Fibroblast of the aortic adventitia (primary cell): ENCODE data around the gene HMCN2. TPM values are rescaled to one million over a fixed set of nuclear protein-coding genes. Genes with fewer than 3 reads are reported as not detected.

ENCODE experiments used
- DNase-seq: peaks from one replicate; pipeline ENCODE4 v3.0.0-alpha.2; 2010; ENCODE audit warnings: low read depth
- H3K4me3 ChIP-seq: 2 replicates; pipeline ENCODE4 v1.5.1; 2011; ENCODE audit warnings: low read depth, mild to moderate bottlenecking, control low read depth, low read length, moderate library complexity
- total RNA-seq: library from RNA; depleted of rRNA; stranded (reverse); fragments of >200 nt; gene quantifications from 2 replicates; pipeline ENCODE4 v1.2.3, GENCODE V29; 2012; ENCODE audit warnings: low replicate concordance
- TF ChIP-seq, protein P1 (sequence below): IDR thresholded peaks from 2 replicates; pipeline ENCODE4 v1.5.1; 2011; ENCODE audit warnings: mild to moderate bottlenecking, low read length, control low read depth, inconsistent platforms; ENCODE audit not compliant: insufficient read depth

HMCN2 gene
- total RNA-seq, 1 donor: not detected

DNA sequence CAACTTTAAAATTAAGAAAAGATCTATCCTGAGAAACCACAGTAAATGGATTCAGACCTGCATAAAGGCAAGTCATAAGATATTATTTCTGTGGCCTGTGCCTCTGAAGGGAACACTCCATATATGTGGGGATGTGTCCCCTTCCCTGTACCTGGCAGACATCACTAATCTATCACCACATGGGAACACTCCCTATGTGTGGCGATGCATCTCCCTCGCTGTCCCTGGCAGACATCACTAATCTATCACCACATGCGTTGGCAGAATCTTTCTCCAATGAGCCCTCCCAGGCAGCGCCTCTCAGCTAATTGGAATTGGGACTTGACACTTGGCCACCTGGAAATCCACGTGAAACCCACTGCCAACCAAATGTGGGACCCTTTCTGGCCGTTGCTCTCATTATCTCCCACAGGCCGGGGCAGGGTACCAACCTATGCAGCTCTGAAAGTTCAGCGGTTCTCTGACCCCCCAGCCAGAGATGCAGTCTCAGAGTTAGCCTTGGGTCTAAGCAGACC lies 154.0 kb downstream of the HMCN2 start:
- no peak for DNase-seq
- TF ChIP-seq, protein P1, sequence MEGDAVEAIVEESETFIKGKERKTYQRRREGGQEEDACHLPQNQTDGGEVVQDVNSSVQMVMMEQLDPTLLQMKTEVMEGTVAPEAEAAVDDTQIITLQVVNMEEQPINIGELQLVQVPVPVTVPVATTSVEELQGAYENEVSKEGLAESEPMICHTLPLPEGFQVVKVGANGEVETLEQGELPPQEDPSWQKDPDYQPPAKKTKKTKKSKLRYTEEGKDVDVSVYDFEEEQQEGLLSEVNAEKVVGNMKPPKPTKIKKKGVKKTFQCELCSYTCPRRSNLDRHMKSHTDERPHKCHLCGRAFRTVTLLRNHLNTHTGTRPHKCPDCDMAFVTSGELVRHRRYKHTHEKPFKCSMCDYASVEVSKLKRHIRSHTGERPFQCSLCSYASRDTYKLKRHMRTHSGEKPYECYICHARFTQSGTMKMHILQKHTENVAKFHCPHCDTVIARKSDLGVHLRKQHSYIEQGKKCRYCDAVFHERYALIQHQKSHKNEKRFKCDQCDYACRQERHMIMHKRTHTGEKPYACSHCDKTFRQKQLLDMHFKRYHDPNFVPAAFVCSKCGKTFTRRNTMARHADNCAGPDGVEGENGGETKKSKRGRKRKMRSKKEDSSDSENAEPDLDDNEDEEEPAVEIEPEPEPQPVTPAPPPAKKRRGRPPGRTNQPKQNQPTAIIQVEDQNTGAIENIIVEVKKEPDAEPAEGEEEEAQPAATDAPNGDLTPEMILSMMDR: no peak
- no peak overlapping the region for H3K4me3 ChIP-seq

DNA sequence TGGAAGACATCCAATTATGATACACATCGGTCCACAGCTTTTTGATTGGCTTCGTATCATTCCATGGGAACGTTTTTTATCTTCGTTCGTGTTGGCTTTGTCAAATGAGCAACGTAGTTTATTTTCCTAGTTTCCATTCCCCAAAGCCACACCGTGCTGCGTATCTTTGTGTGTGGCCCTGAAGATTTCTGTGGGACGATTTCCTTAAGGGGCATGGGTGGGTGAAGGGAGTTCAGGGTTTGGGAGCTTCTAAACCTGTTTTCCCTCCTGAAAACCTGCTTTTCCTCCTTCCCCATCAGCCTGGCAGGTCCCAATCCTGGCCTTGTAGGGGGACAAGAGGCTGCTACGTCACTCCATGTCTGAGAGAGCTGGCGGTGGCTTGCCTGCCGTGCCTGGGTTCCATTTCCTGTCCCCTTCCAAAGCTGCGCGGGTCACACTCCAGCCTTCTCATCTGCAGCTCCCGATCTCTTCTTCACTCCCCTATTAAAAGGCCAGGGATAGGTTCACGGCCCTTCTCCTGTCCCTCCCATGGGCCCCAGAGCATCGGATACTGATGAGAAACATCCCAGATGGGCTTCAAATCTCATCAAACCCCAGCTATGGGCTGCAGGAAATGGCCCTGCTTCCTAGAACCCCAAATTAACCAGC lies 155.7 kb downstream of the HMCN2 start:
- TF ChIP-seq, protein P1: no peak
- no peak for DNase-seq
- no peak overlapping the region for H3K4me3 ChIP-seq

DNA sequence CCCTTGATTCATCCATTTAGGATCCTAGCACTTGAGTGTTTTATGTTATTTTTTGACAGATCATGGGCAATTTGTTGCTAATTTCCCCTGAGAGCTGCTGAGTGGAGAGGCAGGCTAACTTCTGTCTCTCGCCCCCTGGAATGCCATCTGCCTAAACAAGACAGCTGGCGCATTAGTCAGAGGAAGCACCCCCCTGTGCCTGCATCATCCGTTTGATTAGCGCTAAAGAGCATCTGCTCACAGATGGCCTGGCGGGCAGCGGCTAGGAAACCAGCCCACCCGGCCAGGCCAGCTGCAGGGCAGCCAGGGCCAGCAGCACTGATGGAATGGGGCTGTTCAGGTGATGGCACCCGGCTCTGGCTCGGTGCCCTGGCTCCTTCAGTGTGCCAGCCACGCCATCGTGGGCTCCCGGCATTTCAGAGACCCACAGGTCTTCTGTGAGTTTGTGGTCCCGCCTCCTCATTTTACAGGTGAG lies 156.3 kb downstream of the HMCN2 start:
- H3K4me3 ChIP-seq: no peak overlapping the region
- TF ChIP-seq, protein P1: no peak
- DNase-seq: no peak

- H3K4me3 ChIP-seq: no peak overlapping the region
- TF ChIP-seq, protein P1: no peak
- DNase-seq: no peak
These were observed 157.0 kb downstream of the HMCN2 start for GRCh38 chr9:130422546-130422945.

GRCh38 chr9:130423272-130423671 lies 157.7 kb downstream of the HMCN2 start:
- TF ChIP-seq, protein P1: no peak
- DNase-seq: peak; percentile 19
- H3K4me3 ChIP-seq: no peak overlapping the region

- H3K4me3 ChIP-seq: no peak overlapping the region
- no peak for DNase-seq
- TF ChIP-seq, protein P1: no peak
These were observed 159.3 kb downstream of the HMCN2 start for GRCh38 chr9:130424595-130425454.
